Renal pelvis (tissue), 12 donors: Measurements from ENCODE around the gene TANK. TPM values are rescaled to one million over a fixed set of nuclear protein-coding genes. Genes with fewer than 3 reads are reported as not detected.

Source experiments
- DNase-seq: peaks from one replicate; pipeline ENCODE4 v3.0.0-alpha.2; 2013
- long read RNA-seq, 16 experiments: transcript quantifications; one replicate each; lab custom pipeline, GENCODE V29; 2026
- polyA plus RNA-seq, 3 donors: library from polyadenylated mRNA; unstranded; fragments of 120-200 nt; gene quantifications; one replicate each; pipeline ENCODE4 v1.2.1, GENCODE V29; 2013; ENCODE audit not compliant: insufficient read length in 3 of 3

TANK gene
- polyA plus RNA-seq, result 10 to 100 TPM; 54.3 to 69.4 (median 58.2) TPM
- long read RNA-seq, donor 1, partial matches to known transcripts, result 5 of 9 reads
- long read RNA-seq, donor 1, other reads (novel, unspliced or antisense), result 0 of 9 reads
- long read RNA-seq, donor 2, transcript TANK-202 (8 exons, 2,171 nt), result major isoform, 11 of 12 reads
- long read RNA-seq, donor 2, partial matches to known transcripts, result 0 of 12 reads
- long read RNA-seq, donor 2, other reads (novel, unspliced or antisense), result 0 of 12 reads
- long read RNA-seq, donor 3, transcript TANK-202 (8 exons, 2,171 nt), result major isoform, 10 of 22 reads
- long read RNA-seq, donor 3, partial matches to known transcripts, result 9 of 22 reads
- long read RNA-seq, donor 3, other reads (novel, unspliced or antisense), result 0 of 22 reads
- long read RNA-seq, donor 4, transcript TANK-202 (8 exons, 2,171 nt), result major isoform, 10 of 11 reads
- long read RNA-seq, donor 4, partial matches to known transcripts, result 0 of 11 reads
- long read RNA-seq, donor 4, other reads (novel, unspliced or antisense), result 0 of 11 reads
- long read RNA-seq, donor 5, transcript TANK-202 (8 exons, 2,171 nt), result major isoform, 6 of 9 reads
- long read RNA-seq, donor 5, partial matches to known transcripts, result 0 of 9 reads
- long read RNA-seq, donor 5, other reads (novel, unspliced or antisense), result 0 of 9 reads
- long read RNA-seq, donor 6, partial matches to known transcripts, result 0 of 7 reads
- long read RNA-seq, donor 6, other reads (novel, unspliced or antisense), result 0 of 7 reads
- long read RNA-seq, donor 7, transcript TANK-202 (8 exons, 2,171 nt), result major isoform, 7 of 8 reads
- long read RNA-seq, donor 7, partial matches to known transcripts, result 0 of 8 reads
- long read RNA-seq, donor 7, other reads (novel, unspliced or antisense), result 0 of 8 reads
- long read RNA-seq, donor 8, partial matches to known transcripts, result 0 of 5 reads
- long read RNA-seq, donor 8, other reads (novel, unspliced or antisense), result 0 of 5 reads
- long read RNA-seq, donor 9, transcript TANK-202 (8 exons, 2,171 nt), result major isoform, 11 of 23 reads
- long read RNA-seq, donor 9, partial matches to known transcripts, result 9 of 23 reads
- long read RNA-seq, donor 9, other reads (novel, unspliced or antisense), result 0 of 23 reads
- long read RNA-seq, donor 10, transcript TANK-202 (8 exons, 2,171 nt), result major isoform, 10 of 11 reads
- long read RNA-seq, donor 10, partial matches to known transcripts, result 0 of 11 reads
- long read RNA-seq, donor 10, other reads (novel, unspliced or antisense), result 0 of 11 reads
- long read RNA-seq, donor 11, partial matches to known transcripts, result 0 of 4 reads
- long read RNA-seq, donor 11, other reads (novel, unspliced or antisense), result 0 of 4 reads
- long read RNA-seq, donor 12, transcript TANK-202 (8 exons, 2,171 nt), result major isoform, 10 of 11 reads
- long read RNA-seq, donor 12, partial matches to known transcripts, result 0 of 11 reads
- long read RNA-seq, donor 12, other reads (novel, unspliced or antisense), result 0 of 11 reads
- long read RNA-seq, donor 13, partial matches to known transcripts, result 0 of 4 reads
- long read RNA-seq, donor 13, other reads (novel, unspliced or antisense), result 0 of 4 reads
- long read RNA-seq, donor 14, result 0 reads
- long read RNA-seq, donor 15, transcript TANK-202 (8 exons, 2,171 nt), result major isoform, 15 of 15 reads
- long read RNA-seq, donor 15, partial matches to known transcripts, result 0 of 15 reads
- long read RNA-seq, donor 15, other reads (novel, unspliced or antisense), result 0 of 15 reads
- long read RNA-seq, donor 16, transcript TANK-202 (8 exons, 2,171 nt), result major isoform, 5 of 7 reads
- long read RNA-seq, donor 16, partial matches to known transcripts, result 0 of 7 reads
- long read RNA-seq, donor 16, other reads (novel, unspliced or antisense), result 0 of 7 reads

- DNase-seq, result peak; percentile 88
Observed at GRCh38 chr2:161160226-161161073, at the start of gene TANK. Gene TANK (plus strand): TSS chr2:161160428. CDS start chr2:161179663, 19,235 bp downstream.

GRCh38 chr2:161111531-161111930, 48.7 kb upstream of the TANK start:
- DNase-seq, result no peak

GRCh38 chr2:161112908-161113307, 47.3 kb upstream of the TANK start:
- no peak for DNase-seq

GRCh38 chr2:161113693-161114575, 46.3 kb upstream of the TANK start:
- no peak for DNase-seq

- no peak for DNase-seq
Observed at GRCh38 chr2:161115205-161115604, 45.0 kb upstream of the TANK start.

- no peak for DNase-seq
Observed at GRCh38 chr2:161115605-161116380, 44.4 kb upstream of the TANK start.

- no peak for DNase-seq
Observed at GRCh38 chr2:161116509-161116908, 43.7 kb upstream of the TANK start.

GRCh38 chr2:161117506-161117905, 42.7 kb upstream of the TANK start:
- DNase-seq, result no peak

- DNase-seq, result no peak
Observed at GRCh38 chr2:161118722-161119121, 41.5 kb upstream of the TANK start.

GRCh38 chr2:161119483-161119882, 40.7 kb upstream of the TANK start:
- DNase-seq, result no peak

GRCh38 chr2:161120775-161121174, 39.5 kb upstream of the TANK start:
- DNase-seq, result no peak

- no peak for DNase-seq
Observed at GRCh38 chr2:161121622-161122021, 38.6 kb upstream of the TANK start.

GRCh38 chr2:161122772-161123530, 37.3 kb upstream of the TANK start:
- no peak for DNase-seq

GRCh38 chr2:161123531-161124030, 36.6 kb upstream of the TANK start:
- DNase-seq, result no peak

GRCh38 chr2:161124201-161124600, 36.0 kb upstream of the TANK start:
- no peak for DNase-seq

GRCh38 chr2:161128885-161129284, 31.3 kb upstream of the TANK start:
- no peak for DNase-seq

GRCh38 chr2:161130354-161130753, 29.9 kb upstream of the TANK start:
- DNase-seq, result no peak
